ENCODE data around the gene ISOC1. TPM values are rescaled to one million over a fixed set of nuclear protein-coding genes. Genes with fewer than 3 reads are reported as not detected.

ISOC1 gene
- total RNA-seq, 1 experiment from 2014 or later: 12.8 TPM

DNA sequence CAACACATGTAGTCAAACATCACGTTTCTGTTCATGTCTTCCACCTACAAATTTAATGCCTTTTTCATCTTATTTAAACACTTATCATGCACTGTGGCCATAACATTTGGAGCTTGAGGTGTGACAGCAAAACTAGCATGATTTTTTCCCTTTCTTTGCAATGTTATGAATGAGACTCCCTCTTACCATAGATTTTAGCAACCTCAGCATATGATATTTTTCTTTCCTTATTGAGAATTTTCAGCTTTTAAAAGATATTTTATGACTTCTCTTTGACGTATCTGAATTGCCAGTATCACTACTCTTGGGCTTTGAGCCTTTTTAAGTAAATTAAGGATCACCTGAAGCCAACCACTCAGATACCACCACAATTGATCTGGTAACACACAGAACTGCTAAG, 32.7 kb upstream of the ISOC1 start:
- Mint-ChIP-seq H3K4me3 (ENCODE audit: unreplicated experiment) (no peak overlapping the region), H3K9me3 (ENCODE audit: unreplicated experiment) (peaks cover 9% of the 10 kb centered on the region), H3K36me3 (ENCODE audit: insufficient read depth, unreplicated experiment) (no peaks in the 10 kb centered on the region), H3K27me3 (ENCODE audit: insufficient read depth, unreplicated experiment) (peaks cover 61% of the 10 kb centered on the region), H3K4me1 (ENCODE audit: insufficient read depth, unreplicated experiment) (peaks cover 6% of the 10 kb centered on the region), H3K27ac (ENCODE audit: low read depth, unreplicated experiment) (no peak overlapping the region)
- intact Hi-C loops (cut with micrococcal nuclease): no loop called here
- TF ChIP-seq, protein P1, sequence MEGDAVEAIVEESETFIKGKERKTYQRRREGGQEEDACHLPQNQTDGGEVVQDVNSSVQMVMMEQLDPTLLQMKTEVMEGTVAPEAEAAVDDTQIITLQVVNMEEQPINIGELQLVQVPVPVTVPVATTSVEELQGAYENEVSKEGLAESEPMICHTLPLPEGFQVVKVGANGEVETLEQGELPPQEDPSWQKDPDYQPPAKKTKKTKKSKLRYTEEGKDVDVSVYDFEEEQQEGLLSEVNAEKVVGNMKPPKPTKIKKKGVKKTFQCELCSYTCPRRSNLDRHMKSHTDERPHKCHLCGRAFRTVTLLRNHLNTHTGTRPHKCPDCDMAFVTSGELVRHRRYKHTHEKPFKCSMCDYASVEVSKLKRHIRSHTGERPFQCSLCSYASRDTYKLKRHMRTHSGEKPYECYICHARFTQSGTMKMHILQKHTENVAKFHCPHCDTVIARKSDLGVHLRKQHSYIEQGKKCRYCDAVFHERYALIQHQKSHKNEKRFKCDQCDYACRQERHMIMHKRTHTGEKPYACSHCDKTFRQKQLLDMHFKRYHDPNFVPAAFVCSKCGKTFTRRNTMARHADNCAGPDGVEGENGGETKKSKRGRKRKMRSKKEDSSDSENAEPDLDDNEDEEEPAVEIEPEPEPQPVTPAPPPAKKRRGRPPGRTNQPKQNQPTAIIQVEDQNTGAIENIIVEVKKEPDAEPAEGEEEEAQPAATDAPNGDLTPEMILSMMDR (IDR thresholded peaks at IDR 0.05; ENCODE audit: unreplicated experiment): no peak
- BruUV-seq (replicated peaks): no TSS peak
- POLR2A ChIA-PET: no interaction called here
- no peak for DNase-seq (ENCODE audit: unreplicated experiment)
- CTCF ChIA-PET: no interaction called here

- no peak overlapping the region for H3K4me3 Mint-ChIP-seq (ENCODE audit: unreplicated experiment)
- DNase-seq (ENCODE audit: unreplicated experiment): peak; percentile 75
- CTCF ChIA-PET: interaction anchor here (0.7 kb wide), 1 partner anchor 11 kb away, joined by 3 read pairs; no protein-coding TSS in a partner anchor
- H3K36me3 Mint-ChIP-seq (ENCODE audit: insufficient read depth, unreplicated experiment): no peaks in the 10 kb centered on the region
- peaks cover 6% of the 10 kb centered on the region for H3K4me1 Mint-ChIP-seq (ENCODE audit: insufficient read depth, unreplicated experiment)
- peaks cover 65% of the 10 kb centered on the region for H3K27me3 Mint-ChIP-seq (ENCODE audit: insufficient read depth, unreplicated experiment)
- TF ChIP-seq, protein P1 (IDR thresholded peaks at IDR 0.05; ENCODE audit: unreplicated experiment): no peak
- no TSS peak for BruUV-seq (replicated peaks)
- intact Hi-C loops (cut with micrococcal nuclease): no loop called here
- H3K9me3 Mint-ChIP-seq (ENCODE audit: unreplicated experiment): no peaks in the 10 kb centered on the region
- POLR2A ChIA-PET: interaction anchor here (1.4 kb wide), 1 partner anchor 31 kb away, joined by 4 read pairs; the partner anchor contains the start of gene ISOC1
- H3K27ac Mint-ChIP-seq (ENCODE audit: low read depth, unreplicated experiment): no peak overlapping the region
Observed at GRCh38 chr5:129063483-129064113, 31.0 kb upstream of the ISOC1 start.

- Mint-ChIP-seq H3K27me3 (ENCODE audit: insufficient read depth, unreplicated experiment) (peaks cover 65% of the 10 kb centered on the region), H3K9me3 (ENCODE audit: unreplicated experiment) (no peaks in the 10 kb centered on the region), H3K4me1 (ENCODE audit: insufficient read depth, unreplicated experiment) (peaks cover 6% of the 10 kb centered on the region), H3K36me3 (ENCODE audit: insufficient read depth, unreplicated experiment) (no peaks in the 10 kb centered on the region), H3K27ac (ENCODE audit: low read depth, unreplicated experiment) (no peak overlapping the region), H3K4me3 (ENCODE audit: unreplicated experiment) (no peak overlapping the region)
- ChIA-PET POLR2A (no interaction called here), CTCF (no interaction called here)
- intact Hi-C loops (cut with micrococcal nuclease): no loop called here
- no peak for DNase-seq (ENCODE audit: unreplicated experiment)
- TF ChIP-seq, protein P1 (IDR thresholded peaks at IDR 0.05; ENCODE audit: unreplicated experiment): no peak
- BruUV-seq (replicated peaks): no TSS peak
Observed at GRCh38 chr5:129065721-129066120, 28.8 kb upstream of the ISOC1 start.

DNA sequence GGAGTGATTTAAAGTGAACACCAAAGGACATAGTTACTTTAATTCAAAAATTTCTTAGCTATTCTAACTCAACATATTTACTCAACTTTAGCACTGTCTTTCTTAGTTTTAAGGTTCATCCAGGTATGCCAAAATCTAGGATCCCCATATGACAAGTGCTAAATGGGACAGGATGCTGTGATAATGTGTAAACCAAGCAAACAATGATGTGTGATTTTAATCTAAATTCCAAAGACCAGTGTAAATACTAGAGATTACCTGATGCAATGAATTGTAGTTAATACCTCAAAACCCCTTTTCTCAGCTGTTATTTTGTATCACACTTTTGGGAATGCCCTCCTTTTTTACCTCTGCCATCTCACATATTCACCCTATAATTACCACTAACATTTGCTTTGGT, 26.8 kb upstream of the ISOC1 start:
- Mint-ChIP-seq H3K36me3 (ENCODE audit: insufficient read depth, unreplicated experiment) (no peaks in the 10 kb centered on the region), H3K4me1 (ENCODE audit: insufficient read depth, unreplicated experiment) (peaks cover 6% of the 10 kb centered on the region), H3K4me3 (ENCODE audit: unreplicated experiment) (no peak overlapping the region), H3K9me3 (ENCODE audit: unreplicated experiment) (no peaks in the 10 kb centered on the region), H3K27ac (ENCODE audit: low read depth, unreplicated experiment) (no peak overlapping the region), H3K27me3 (ENCODE audit: insufficient read depth, unreplicated experiment) (peaks cover 53% of the 10 kb centered on the region)
- intact Hi-C loops (cut with micrococcal nuclease): no loop called here
- POLR2A ChIA-PET: interaction anchor here (0.7 kb wide), 1 partner anchor 143 kb away, joined by 3 read pairs; no protein-coding TSS in a partner anchor
- BruUV-seq (replicated peaks): no TSS peak
- no peak for DNase-seq (ENCODE audit: unreplicated experiment)
- TF ChIP-seq, protein P1 (IDR thresholded peaks at IDR 0.05; ENCODE audit: unreplicated experiment): no peak
- CTCF ChIA-PET: no interaction called here

Data from MCF 10A (cell line).